Chondrocyte (in vitro differentiated cells): ENCODE measurements around the gene GINS2. TPM values are rescaled to one million over a fixed set of nuclear protein-coding genes. Genes with fewer than 3 reads are reported as not detected.

Source experiments
- DNase-seq: peaks from one replicate; pipeline ENCODE4 v3.0.0; 2021; ENCODE audit warnings: mixed read lengths, low spot score
- H3K27ac Mint-ChIP-seq: one replicate; pipeline ENCODE4 v1.8.0; 2021; ENCODE audit warnings: mild to moderate bottlenecking, moderate library complexity, mixed read lengths; ENCODE audit not compliant: unreplicated experiment
- H3K27me3 Mint-ChIP-seq: 2 replicates; pipeline ENCODE4 v1.8.0; 2021; ENCODE audit warnings: low read depth, mixed read lengths
- H3K36me3 Mint-ChIP-seq: 2 replicates; pipeline ENCODE4 v1.8.0; 2021; ENCODE audit warnings: low read depth, mixed read lengths
- H3K4me1 Mint-ChIP-seq: 2 replicates; pipeline ENCODE4 v1.8.0; 2021; ENCODE audit warnings: low read depth, mild to moderate bottlenecking, mixed read lengths
- H3K4me3 Mint-ChIP-seq: one replicate; pipeline ENCODE4 v1.8.0; 2021; ENCODE audit warnings: mild to moderate bottlenecking, moderate library complexity, mixed read lengths; ENCODE audit not compliant: unreplicated experiment
- H3K9me3 Mint-ChIP-seq: 2 replicates; pipeline ENCODE4 v1.8.0; 2021; ENCODE audit warnings: low read depth, mixed read lengths
- total RNA-seq: library from RNA; stranded (reverse); gene quantifications from 3 replicates; pipeline ENCODE4 v1.2.1, GENCODE V29; 2021
- TF ChIP-seq, protein P1 (sequence below): fragments of 200-600 bp; sonication (generic); IDR thresholded peaks from 2 replicates; pipeline ENCODE4 v1.5.0; 2021; ENCODE audit warnings: antibody characterized with exemption, mild to moderate bottlenecking, moderate library complexity

Gene GINS2
- total RNA-seq, 1 donor from 2014 or later: 3.8 TPM

DNA sequence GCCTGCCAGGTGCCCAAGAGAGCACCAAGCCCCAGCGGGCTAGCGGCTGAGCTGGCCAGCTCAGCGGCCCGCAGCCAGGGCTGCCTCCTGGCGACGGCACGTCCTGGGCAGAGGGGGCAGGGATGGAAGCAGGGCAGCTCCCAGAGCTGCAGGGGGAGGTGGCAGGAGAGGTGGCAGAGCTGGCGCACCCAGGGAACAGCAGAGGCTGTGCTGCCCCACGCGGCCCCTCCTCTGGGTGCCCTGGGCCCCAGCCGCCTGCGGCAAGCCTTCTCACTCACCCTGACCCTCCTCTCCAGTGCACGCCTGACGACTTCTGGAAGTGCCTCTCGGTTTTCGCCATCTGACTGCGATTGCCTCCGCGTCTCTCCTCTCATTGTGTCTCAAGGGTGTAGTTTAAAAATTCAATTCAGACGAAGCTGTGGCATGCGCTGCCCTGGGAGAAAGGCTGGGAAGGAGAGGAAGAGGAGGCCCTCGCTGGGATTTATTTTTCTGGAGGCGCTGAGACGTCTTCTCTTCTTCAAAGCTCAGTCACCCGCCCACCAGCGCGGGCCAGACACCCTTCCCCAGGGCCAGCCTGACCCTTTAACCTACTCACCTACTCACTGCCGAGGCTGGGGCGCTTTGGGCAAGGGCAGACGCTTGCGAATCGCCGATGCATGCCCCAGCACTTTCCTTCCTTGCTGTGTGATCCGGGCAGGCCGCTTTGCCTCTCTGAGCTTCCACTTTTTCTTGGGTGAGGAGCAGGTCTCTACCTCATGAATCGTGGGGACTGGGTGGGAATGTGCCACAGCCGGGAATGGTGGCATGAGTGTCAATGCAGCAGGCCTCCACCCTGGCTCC is 50.7 kb downstream of the GINS2 start:
- Mint-ChIP-seq H3K4me3 (no peak overlapping the region), H3K9me3 (no peaks in the 10 kb centered on the region), H3K27me3 (no peaks in the 10 kb centered on the region), H3K4me1 (peaks cover 3% of the 10 kb centered on the region), H3K27ac (no peak overlapping the region), H3K36me3 (no peaks in the 10 kb centered on the region)
- no peak for DNase-seq
- TF ChIP-seq, protein P1, sequence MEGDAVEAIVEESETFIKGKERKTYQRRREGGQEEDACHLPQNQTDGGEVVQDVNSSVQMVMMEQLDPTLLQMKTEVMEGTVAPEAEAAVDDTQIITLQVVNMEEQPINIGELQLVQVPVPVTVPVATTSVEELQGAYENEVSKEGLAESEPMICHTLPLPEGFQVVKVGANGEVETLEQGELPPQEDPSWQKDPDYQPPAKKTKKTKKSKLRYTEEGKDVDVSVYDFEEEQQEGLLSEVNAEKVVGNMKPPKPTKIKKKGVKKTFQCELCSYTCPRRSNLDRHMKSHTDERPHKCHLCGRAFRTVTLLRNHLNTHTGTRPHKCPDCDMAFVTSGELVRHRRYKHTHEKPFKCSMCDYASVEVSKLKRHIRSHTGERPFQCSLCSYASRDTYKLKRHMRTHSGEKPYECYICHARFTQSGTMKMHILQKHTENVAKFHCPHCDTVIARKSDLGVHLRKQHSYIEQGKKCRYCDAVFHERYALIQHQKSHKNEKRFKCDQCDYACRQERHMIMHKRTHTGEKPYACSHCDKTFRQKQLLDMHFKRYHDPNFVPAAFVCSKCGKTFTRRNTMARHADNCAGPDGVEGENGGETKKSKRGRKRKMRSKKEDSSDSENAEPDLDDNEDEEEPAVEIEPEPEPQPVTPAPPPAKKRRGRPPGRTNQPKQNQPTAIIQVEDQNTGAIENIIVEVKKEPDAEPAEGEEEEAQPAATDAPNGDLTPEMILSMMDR: no peak

DNA sequence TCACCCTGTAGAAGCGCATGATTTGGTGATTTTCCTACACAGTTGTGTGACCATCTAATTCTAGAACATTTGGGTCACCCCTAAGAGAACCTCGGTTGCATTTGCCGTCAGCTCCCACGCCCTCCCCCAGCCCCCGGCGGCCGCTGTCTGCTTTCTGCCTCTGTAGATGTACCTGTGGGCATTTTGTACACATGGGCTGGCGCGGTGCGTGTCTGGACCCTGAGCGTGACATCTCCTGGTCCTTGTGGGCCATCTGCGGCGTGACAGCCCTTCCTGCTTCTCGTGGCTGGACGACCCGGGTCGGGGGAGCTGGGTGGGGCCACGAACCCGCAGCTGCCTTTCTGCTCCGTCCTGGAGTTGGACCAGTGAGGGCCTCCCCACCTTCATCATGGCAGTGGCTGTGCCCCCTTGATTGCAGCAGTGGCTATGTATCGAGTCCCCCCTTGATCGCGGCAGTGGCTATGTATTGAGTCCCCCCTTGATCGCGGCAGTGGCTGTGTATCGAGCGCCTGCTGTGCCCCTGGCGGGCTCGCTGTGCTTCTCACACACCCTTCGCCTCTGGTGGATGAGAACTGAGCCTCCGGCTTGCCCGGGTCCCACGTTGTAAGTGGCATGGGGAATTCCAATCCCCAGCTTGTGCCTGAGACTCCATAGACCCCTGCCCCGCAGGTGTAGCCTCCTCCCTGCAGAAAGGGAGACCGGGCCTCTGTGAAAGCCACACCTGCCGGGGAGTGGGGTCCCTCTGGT is 51.5 kb downstream of the GINS2 start:
- TF ChIP-seq, protein P1: no peak
- no peak for DNase-seq
- Mint-ChIP-seq H3K4me3 (no peak overlapping the region), H3K36me3 (no peaks in the 10 kb centered on the region), H3K4me1 (peaks cover 3% of the 10 kb centered on the region), H3K9me3 (no peaks in the 10 kb centered on the region), H3K27ac (no peak overlapping the region), H3K27me3 (no peaks in the 10 kb centered on the region)

DNA sequence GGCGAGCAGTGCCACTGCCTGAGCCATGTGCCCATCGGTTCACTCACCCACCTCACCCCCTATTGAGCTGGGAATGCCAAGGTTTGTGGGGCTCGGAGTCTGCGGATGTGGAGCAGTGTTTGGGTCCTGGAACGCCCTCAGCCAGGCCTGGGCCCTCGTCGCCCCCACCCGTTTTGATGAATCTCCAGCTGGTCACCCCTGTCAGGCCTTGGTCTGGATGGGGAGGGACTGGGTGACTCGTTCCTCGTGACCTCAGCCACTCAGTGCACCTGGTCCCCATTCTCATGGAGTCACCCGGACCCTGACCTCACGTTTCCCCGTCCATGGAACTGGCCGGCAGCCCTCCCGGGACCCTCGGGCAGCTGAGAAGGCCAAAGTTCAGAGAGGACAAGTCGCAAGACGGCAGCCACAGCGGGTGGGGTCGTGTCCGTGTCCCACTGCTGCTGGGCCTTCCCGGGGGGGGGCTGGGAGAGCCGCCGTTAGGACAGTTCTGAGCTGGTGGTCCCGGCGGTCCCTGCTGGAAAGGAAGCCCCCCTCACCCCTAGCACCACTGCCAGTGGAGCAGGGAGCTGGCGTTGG is 52.4 kb downstream of the GINS2 start:
- peaks cover 3% of the 10 kb centered on the region for H3K4me1 Mint-ChIP-seq
- DNase-seq: no peak
- no peaks in the 10 kb centered on the region for H3K27me3 Mint-ChIP-seq
- H3K27ac Mint-ChIP-seq: no peak overlapping the region
- no peak overlapping the region for H3K4me3 Mint-ChIP-seq
- H3K36me3 Mint-ChIP-seq: no peaks in the 10 kb centered on the region
- H3K9me3 Mint-ChIP-seq: no peaks in the 10 kb centered on the region
- TF ChIP-seq, protein P1: no peak

DNA sequence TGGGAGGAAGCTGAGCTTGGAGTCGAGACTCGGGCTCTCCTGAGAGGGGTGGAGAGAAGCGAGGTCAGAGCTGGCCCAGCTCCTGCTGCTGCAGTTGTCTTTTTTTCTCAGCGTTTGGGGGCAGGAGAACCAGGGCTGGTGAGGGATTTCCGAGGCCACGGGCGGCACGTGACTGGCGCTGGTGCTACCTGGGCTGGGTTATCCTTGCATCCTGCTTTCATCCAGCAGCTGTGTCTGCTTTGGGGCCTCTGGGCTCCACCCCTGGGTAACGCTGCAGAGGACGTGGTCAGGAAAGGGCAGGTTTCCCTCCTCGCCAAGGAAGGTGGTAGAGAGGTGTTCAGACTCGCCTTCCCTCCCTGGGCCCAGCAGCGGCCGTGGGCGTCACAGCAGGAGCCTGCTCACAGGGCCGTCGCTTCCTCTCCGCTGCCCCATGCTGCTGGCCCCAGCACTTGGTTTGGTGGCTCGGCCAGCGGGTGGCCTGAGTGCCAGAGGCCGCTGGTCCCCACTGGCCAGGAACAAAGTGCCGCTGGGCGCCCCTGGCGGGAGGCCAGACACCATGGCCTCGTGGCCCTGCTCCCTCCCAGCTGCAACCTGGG is 53.1 kb downstream of the GINS2 start:
- H3K9me3 Mint-ChIP-seq: no peaks in the 10 kb centered on the region
- H3K4me1 Mint-ChIP-seq: peaks cover 3% of the 10 kb centered on the region
- H3K36me3 Mint-ChIP-seq: no peaks in the 10 kb centered on the region
- H3K27ac Mint-ChIP-seq: no peak overlapping the region
- no peaks in the 10 kb centered on the region for H3K27me3 Mint-ChIP-seq
- TF ChIP-seq, protein P1: no peak
- H3K4me3 Mint-ChIP-seq: no peak overlapping the region
- DNase-seq: no peak
